ENCODE measurements around the gene RPIA. TPM values are rescaled to one million over a fixed set of nuclear protein-coding genes. Genes with fewer than 3 reads are reported as not detected.

RPIA gene
- polyA plus RNA-seq, 2 of the 4 experiments (the other 2 are of a cell fraction) = 23.3 to 27.0 TPM

DNA sequence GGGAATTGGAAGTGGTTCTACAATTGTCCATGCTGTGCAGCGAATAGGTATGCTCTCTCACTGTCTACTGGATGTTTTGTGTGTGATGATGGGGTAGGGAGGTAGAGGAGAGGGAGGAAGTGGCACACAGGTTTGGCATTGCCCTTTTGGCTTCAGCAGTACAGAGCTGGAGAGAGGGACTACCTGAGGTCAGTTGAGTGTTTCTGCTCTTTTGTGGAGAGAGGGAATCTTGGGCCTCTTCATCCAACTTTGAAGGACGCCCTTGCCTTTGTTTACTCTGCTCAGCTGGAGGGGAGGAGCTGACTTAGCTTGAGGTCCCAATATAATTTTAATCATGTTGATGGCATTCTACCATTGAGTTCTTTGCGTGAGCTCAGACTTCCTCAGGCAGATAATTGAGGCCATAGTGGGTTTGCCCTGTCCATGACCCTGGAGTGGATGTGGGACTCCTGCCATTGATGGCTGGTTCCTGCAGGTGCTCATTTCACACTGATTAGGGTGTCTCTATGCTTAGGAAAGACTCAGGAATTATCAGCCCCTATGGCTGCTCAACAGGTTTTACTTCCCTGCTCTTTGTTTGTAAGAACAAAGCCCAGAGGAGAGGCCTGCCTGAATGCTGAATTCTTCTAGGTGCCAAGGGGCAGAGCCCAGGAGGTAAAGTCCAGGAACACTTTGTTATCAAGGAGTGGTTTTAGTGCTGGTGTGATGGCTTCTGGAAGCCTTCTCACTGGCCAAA lies 7.2 kb downstream of the RPIA start:
- Histone ChIP-seq H3K4me2 (no peak overlapping the region), H3K9me3 (no peaks in the 10 kb centered on the region; the same call in 2 of the 3 replicates), H3K27ac (no peak overlapping the region), H3K4me1 (no peaks in the 10 kb centered on the region), H3K4me3 (no peak overlapping the region)
- FAIRE-seq = no peak
- ATAC-seq = no peak
- POLR2A ChIA-PET = no interaction called here
- DNase-seq (ENCODE audit: low read depth in 1 of 2, low spot score in 1 of 2) = no peak
- no peak for TF ChIP-seq TP53 (CRISPR knock-in tag; IDR thresholded peaks at IDR 0.05)
- TF ChIP-seq RFX5 (IDR thresholded peaks at IDR 0.05) = no peak
- no peak for TF ChIP-seq CHD4 (IDR thresholded peaks at IDR 0.05; ENCODE audit: borderline replicate concordance)
- TF ChIP-seq HEYL (CRISPR knock-in tag; IDR thresholded peaks at IDR 0.05) = no peak
- TF ChIP-seq, protein P1, sequence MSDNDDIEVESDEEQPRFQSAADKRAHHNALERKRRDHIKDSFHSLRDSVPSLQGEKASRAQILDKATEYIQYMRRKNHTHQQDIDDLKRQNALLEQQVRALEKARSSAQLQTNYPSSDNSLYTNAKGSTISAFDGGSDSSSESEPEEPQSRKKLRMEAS (IDR thresholded peaks at IDR 0.05) = no peak
- no peak for TF ChIP-seq EHMT2 (IDR thresholded peaks at IDR 0.05; ENCODE audit: low read depth)
- no peak for TF ChIP-seq MAZ (IDR thresholded peaks at IDR 0.05; ENCODE audit: borderline replicate concordance, low read depth, low read length)
- TF ChIP-seq EP300 (IDR thresholded peaks at IDR 0.05) = no peak
- no peak for TF ChIP-seq HOXB5 (CRISPR knock-in tag; IDR thresholded peaks at IDR 0.05)
- no peak for TF ChIP-seq TFCP2L1 (CRISPR knock-in tag; IDR thresholded peaks at IDR 0.05)
- no peak for TF ChIP-seq NPAS2 (CRISPR knock-in tag; IDR thresholded peaks at IDR 0.05; ENCODE audit: borderline replicate concordance)
- no peak for TF ChIP-seq SREBF2 (IDR thresholded peaks at IDR 0.05)
- TF ChIP-seq, protein P2, sequence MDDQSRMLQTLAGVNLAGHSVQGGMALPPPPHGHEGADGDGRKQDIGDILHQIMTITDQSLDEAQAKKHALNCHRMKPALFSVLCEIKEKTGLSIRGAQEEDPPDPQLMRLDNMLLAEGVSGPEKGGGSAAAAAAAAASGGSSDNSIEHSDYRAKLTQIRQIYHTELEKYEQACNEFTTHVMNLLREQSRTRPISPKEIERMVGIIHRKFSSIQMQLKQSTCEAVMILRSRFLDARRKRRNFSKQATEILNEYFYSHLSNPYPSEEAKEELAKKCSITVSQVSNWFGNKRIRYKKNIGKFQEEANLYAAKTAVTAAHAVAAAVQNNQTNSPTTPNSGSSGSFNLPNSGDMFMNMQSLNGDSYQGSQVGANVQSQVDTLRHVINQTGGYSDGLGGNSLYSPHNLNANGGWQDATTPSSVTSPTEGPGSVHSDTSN (IDR thresholded peaks at IDR 0.05) = no peak
- no peak for TF ChIP-seq HOXB13 (CRISPR knock-in tag; IDR thresholded peaks at IDR 0.05; ENCODE audit: low read depth)
- TF ChIP-seq RNF2 (IDR thresholded peaks at IDR 0.05; ENCODE audit: borderline replicate concordance, low read depth) = no peak
- TF ChIP-seq MYC (IDR thresholded peaks at IDR 0.05; ENCODE audit: borderline replicate concordance, low read length) = no peak
- 95% methylated on average over 3 of the region's 3 CpGs for WGBS (ENCODE audit: missing lambda C conversion rate)
- CTCF ChIA-PET = interaction anchor here (0.8 to 2.3 kb wide), 4 partner anchors 26 to 108 kb away, joined by 3 to 8 read pairs (median 3); no protein-coding TSS in a partner anchor

DNA sequence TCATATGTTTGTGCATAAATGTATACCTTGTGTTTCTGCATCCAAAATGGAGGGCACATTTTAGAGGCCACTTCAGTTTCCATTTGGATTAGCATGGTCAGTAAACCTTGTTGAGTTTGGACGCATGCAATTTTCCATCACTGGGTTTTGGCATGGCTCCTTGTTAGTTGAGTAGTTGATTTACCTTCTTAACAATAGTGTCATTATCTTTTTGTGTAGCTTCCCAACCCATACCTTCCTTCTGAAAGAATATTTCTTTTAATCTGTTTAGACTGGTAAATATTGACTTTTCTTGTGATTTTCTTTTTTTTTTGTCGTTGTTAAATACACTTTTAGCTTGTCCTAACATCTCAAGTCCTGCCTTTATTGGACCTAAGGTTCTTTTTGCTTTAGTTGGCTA lies 15.5 kb downstream of the RPIA start:
- POLR2A ChIA-PET = no interaction called here
- FAIRE-seq (no peak), DNase-seq (ENCODE audit: low read depth in 1 of 2, low spot score in 1 of 2) (no peak), ATAC-seq (no peak)
- H3K9me3 ChIP-seq = no peaks in the 10 kb centered on the region; the same call in 2 of the 3 replicates
- TF ChIP-seq RFX5 (IDR thresholded peaks at IDR 0.05) = no peak
- TF ChIP-seq BHLHE40 (IDR thresholded peaks at IDR 0.05; ENCODE audit: low read depth, low read length) = no peak
- TF ChIP-seq, protein P3, sequence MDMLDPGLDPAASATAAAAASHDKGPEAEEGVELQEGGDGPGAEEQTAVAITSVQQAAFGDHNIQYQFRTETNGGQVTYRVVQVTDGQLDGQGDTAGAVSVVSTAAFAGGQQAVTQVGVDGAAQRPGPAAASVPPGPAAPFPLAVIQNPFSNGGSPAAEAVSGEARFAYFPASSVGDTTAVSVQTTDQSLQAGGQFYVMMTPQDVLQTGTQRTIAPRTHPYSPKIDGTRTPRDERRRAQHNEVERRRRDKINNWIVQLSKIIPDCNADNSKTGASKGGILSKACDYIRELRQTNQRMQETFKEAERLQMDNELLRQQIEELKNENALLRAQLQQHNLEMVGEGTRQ (IDR thresholded peaks at IDR 0.05) = no peak
- TF ChIP-seq, protein P4, sequence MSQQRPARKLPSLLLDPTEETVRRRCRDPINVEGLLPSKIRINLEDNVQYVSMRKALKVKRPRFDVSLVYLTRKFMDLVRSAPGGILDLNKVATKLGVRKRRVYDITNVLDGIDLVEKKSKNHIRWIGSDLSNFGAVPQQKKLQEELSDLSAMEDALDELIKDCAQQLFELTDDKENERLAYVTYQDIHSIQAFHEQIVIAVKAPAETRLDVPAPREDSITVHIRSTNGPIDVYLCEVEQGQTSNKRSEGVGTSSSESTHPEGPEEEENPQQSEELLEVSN (IDR thresholded peaks at IDR 0.05; ENCODE audit: borderline replicate concordance, low read depth) = no peak
- TF ChIP-seq, protein P5, sequence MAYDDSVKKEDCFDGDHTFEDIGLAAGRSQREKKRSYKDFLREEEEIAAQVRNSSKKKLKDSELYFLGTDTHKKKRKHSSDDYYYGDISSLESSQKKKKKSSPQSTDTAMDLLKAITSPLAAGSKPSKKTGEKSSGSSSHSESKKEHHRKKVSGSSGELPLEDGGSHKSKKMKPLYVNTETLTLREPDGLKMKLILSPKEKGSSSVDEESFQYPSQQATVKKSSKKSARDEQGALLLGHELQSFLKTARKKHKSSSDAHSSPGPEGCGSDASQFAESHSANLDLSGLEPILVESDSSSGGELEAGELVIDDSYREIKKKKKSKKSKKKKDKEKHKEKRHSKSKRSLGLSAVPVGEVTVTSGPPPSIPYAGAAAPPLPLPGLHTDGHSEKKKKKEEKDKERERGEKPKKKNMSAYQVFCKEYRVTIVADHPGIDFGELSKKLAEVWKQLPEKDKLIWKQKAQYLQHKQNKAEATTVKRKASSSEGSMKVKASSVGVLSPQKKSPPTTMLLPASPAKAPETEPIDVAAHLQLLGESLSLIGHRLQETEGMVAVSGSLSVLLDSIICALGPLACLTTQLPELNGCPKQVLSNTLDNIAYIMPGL (CRISPR knock-in tag; IDR thresholded peaks at IDR 0.05; ENCODE audit: borderline replicate concordance) = no peak
- 78% methylated on average over 2 of the region's 2 CpGs for WGBS (ENCODE audit: missing lambda C conversion rate)
- no peak overlapping the region for H3K4me2 ChIP-seq
- no peak overlapping the region for H3K27ac ChIP-seq
- no peak overlapping the region for H3K4me3 ChIP-seq
- H3K4me1 ChIP-seq = no peaks in the 10 kb centered on the region
- CTCF ChIA-PET = interaction anchor here (1.0 to 1.1 kb wide), 3 partner anchors 33 to 129 kb away, joined by 3 to 4 read pairs (median 3); no protein-coding TSS in a partner anchor

Data from A549 (cell line).